ENCODE results near the gene ERCC4.
"Not testable (repeated sequence)": the region's sequence is repeated elsewhere in the genome, so short reads cannot be mapped to it uniquely, and the experiment has no call there.

Gene ERCC4

GRCh38 chr16:13919683-13920509 lies at the start of gene ERCC4:
ERCC4 (plus strand) TSS chr16:13920154; CDS start chr16:13920166, 12 bp downstream.
- peak; percentile 98 to 99 for DNase-seq

- no peak for DNase-seq
These were observed 46.0 kb upstream of the ERCC4 start for GRCh38 chr16:13873835-13874438.

- no peak for DNase-seq
These were observed 44.2 kb upstream of the ERCC4 start for GRCh38 chr16:13875614-13876284.

- no peak for DNase-seq
These were observed 36.7 kb upstream of the ERCC4 start for GRCh38 chr16:13883276-13883675.

GRCh38 chr16:13883881-13884280 lies 36.1 kb upstream of the ERCC4 start:
- no peak for DNase-seq

DNA sequence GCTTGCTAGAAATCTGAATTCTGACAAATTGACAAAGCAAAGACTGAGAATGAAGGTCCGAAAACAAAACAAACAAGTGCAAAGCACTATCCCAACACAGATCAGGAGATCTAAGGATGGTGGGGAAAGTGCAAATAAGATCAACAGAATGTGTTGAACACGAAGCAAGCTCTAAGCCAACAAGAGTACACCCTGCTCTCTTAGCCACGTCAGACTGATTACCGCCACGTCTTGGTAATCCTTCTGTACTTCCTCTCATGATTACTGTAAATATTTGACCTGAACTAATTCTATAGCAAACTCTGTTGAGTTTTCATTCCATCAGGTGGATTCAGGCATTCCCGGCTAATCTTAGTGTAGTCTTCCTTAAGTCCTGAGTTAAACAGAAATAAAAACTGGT lies 34.3 kb upstream of the ERCC4 start:
- no peak for DNase-seq

DNA sequence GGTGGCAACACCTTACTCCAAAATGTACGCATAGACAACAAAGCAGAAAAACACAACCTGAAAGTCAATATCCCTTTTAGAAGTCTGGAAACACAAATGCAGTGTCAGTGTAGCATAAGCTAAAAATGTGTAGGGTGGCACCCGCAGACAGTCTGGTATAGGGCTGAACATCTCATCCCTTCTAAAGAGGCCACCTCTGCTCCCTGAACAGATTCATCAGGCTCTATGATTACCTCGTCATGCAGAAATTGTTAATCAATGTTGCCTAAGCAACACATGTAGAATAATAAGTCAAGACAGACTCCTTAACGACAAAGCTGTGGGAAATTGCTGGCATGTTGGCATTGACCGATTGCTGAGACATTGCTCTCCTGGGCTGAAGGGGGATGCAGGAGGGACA lies 33.3 kb upstream of the ERCC4 start:
- DNase-seq = no peak

GRCh38 chr16:13889323-13889722 lies 30.6 kb upstream of the ERCC4 start:
- DNase-seq = not testable (repeated sequence)

DNA sequence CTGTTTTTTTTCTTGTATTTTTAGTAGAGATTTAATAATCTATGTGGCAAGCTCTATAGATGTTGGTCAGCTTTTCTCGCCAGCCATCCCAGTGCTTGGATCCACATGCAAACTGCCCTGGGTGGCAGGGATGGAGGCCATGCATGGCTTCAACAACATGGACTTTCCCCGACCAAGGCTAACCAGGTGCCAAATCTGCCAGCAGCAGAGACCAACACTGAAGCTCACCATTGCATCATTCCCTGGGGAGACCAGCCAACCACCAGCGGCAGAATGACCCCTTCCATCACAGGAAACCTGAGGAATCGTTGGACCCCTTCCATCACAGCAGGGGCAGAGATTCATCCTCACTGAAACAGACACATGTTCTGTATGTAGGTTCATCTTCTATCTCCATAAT lies 27.7 kb upstream of the ERCC4 start:
- no peak for DNase-seq

DNA sequence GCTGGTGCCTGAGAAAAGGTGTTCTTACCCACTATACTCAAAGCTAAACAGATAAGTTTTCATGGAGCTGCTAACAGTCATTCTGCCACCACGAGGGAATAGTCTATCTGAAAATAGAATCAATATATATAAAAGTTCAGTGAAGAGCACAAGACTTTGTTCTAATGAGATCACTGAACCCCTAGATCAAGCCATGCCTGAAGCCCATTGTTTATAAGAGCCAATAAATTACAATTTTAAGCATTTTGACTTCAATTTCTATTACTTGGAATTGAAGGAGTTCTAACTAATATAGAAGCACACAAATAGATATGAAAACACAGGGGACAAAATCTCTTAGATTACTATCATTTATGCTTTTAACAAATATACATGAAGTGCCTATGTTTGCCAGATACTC lies 24.4 kb upstream of the ERCC4 start:
- DNase-seq = no peak

GRCh38 chr16:13896543-13897182 lies 23.3 kb upstream of the ERCC4 start:
- no peak for DNase-seq

DNA sequence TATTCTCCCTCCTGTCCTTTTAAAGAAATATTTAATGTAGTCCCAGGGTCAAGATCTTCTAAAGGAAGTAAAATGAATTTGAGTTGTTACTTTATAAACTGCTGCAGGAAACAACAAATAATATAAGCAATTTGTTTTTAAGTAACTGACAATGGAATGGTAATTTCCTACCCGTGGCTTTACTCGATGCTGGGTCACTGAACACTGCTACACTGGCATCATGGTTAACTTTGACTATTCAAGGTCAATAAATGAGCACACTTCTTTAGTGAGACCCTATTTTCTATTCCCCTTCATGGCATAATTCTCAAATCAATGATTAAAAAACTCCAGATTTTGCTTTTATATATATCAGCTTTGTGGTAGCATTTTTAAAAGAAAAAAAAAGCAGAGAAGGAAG lies 22.1 kb upstream of the ERCC4 start:
- no peak for DNase-seq

- no peak for DNase-seq
These were observed 21.7 kb upstream of the ERCC4 start for GRCh38 chr16:13898233-13898632.

DNA sequence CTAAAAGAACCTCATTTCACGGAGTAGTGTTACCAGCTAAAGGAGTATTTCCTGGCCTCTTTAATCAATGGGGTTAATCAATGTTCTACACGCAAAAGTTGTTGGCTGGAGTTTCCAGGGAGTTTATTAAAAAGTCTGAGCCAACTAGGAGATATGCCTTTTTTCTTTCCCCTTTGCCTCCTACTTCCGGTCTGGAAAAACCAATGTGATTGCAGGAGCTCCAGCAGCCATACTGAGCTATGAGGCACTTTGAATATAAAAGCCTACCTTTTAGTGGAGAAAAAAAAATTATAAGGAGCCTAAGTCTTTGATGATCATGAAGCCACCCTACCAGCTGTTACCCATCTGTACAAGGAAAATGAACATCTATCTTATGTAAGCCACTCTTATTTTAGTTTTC lies 17.9 kb upstream of the ERCC4 start:
- DNase-seq = no peak

DNA sequence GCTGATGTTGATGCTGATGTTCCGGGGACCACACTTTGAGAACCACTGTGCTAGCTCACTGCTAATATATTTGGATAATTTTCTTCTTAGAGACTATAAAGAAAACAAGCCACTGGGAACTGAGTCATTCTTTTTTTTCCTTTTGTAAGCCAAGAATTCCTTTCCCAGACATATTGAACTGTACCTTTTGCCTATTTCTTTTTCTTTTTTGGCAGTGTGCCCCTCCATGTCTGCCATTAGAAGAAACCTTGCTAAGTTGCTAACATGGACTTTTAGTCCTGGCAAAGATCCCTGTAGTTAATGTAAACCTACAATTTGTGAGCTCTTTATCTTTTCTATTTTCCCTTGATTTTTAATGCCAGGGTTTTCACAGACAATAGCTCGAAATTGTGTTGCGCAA lies 17.3 kb upstream of the ERCC4 start:
- no peak for DNase-seq

GRCh38 chr16:13904179-13904691 lies 15.7 kb upstream of the ERCC4 start:
- DNase-seq = no peak

GRCh38 chr16:13904822-13905221 lies 15.1 kb upstream of the ERCC4 start:
- DNase-seq = not testable (repeated sequence)

DNA sequence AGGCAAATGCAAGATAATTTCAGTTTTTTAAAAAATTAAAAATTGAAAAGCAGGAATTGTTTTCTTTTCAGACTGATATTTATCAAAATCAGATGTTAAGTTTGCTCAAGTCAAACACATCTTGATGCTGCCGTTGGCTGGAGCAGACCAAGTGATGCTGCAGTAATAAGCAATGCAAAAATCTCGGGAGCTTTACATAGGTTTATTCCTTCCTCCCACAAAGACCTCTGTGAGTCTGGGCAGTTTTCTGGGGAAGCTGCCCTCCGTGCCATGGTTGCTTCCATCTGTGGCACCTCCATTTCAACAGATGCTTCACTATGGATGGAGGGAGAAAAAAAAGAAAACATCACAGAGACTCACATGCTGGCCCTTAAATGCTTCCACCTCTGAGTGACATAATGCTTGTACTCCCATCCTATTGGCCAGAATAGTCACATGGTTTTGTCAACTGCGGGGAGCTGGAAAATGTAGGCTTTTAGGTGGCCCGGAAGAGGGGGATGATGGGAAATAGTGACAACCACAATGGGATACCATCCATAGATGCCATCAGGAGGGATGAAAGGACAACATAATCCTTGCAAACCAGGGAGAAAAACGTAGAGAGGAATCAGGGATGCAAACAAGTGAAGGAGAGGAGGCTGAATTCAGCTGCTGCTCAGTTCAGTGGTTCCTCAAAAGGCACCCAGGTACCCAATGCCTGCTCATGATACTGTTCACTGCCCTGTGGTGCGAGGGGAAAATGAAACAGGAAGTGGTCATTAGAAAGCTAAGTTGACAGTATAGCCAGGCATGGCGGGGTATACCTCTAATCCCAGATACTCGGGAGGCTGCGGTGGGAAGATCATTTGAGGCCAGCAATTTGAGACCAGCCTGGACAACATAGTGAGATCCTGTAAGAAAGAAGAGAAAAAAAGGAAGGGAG lies 13.5 kb upstream of the ERCC4 start:
- DNase-seq = no peak

GRCh38 chr16:13907431-13907830 lies 12.5 kb upstream of the ERCC4 start:
- DNase-seq = no peak

DNA sequence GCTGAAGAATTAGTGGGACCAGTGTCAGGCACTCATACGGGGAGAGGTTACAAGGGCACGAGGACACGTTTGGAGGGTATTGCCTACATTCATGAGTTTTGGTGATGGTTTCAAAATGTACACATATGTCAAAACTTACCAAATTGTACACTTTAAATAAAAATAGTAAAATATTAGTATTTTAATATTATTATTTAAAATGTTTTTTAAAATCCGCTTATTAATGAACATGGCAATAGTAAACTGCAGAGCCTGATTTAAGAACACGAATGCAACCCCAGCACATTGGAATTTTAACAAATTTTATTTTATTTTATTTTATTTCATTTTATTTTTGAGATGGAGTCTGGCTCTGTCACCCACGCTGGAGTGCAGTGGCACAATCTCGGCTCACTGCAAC lies 10.9 kb upstream of the ERCC4 start:
- DNase-seq = no peak

DNA sequence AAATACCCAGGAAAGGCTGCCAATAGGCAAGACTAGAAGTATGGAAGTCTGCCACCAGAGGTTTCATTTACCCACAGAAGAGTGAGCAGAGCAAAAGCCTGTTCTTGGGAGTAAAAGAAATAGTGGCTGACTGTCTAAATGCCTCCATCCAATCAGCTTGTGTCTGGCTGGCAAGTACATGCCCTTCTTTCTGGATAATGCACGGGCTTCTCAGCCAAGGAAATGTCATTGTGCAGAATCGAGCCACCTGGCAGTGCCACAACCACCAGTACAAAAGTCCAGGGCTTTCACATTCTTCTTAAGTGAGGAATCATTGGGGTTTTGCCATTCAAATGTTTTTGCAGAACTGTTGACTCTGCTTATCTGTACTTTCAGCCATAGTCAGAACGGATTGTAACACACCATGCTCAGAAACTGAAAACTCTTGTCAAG lies 10.1 kb upstream of the ERCC4 start:
- DNase-seq = no peak

DNA sequence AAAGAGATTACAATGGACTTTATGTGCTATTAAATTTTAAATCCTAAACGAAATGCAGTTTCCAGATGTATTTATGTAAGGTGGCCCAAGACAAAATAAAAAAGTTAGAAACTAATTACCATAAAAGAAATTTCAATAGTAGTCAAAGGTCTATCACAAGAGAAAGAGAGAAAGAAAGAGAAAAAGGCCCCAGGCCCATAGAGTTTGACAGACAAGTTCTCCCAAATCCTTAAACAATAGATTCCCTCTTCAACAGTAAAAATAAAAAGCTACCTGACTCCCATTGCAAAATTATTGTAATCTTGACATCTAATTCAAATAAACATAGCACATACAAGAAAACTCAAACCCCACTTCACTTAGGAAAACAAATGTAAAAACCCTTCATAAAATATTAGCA lies 8.6 kb upstream of the ERCC4 start:
- DNase-seq = no peak

All from activated CD4-positive, alpha-beta T cell treated with anti-CD3 and anti-CD28 coated beads for 4 hours (primary cell).